Middle frontal gyrus (tissue), 1 donor: ENCODE results near the gene MPDU1.
A peak's percentile ranks its signal among the peaks of the same experiment; 100 is the strongest.
"Not testable (repeated sequence)": the region's sequence is repeated elsewhere in the genome, so short reads cannot be mapped to it uniquely, and the experiment has no call there.

Source experiments
- DNase-seq: peaks from one replicate; pipeline ENCODE4 v3.0.0-alpha.2; 2015; ENCODE audit warnings: low spot score; ENCODE audit errors: extremely low spot score

The MPDU1 gene

DNA sequence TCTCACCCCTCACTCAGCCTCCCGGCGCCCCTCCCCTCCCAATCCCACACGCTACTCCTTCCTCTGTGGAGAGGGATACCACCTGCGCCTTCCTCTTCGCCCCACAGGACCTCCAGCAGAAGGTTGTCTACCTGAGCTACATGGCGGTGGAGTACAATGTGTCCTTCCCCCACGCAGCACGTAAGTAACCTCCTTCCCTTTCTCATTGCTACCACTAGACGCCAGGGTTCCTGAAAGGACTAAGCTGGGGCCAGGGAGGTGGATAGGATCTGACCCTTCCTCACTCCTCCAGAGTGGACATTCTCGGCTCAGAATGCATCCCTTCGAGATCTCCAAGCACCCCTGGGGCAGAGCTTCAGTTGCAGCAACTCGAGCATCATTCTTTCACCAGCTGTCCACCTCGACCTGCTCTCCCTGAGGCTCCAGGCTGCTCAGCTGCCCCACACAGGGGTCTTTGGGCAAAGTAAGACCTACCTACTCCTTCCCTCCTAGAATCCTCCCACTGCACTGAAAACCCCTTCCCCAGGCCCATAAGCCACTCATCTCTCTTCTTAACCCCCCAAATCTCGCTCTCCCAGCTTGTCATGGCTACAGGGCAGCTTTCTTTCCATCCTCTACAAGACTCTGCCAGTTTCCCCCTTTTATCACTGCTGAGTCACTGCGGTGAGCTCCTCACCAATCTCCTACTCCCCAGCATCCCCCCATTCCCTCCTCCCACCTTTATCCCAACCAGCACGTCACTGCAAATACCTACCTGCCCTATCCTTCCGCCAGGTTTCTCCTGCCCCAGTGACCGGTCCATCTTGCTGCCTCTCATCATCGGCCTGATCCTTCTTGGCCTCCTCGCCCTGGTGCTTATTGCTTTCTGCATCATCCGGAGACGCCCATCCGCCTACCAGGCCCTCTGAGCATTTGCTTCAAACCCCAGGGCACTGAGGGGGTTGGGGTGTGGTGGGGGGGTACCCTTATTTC, 2.8 kb upstream of the MPDU1 start:
- no peak for DNase-seq

DNA sequence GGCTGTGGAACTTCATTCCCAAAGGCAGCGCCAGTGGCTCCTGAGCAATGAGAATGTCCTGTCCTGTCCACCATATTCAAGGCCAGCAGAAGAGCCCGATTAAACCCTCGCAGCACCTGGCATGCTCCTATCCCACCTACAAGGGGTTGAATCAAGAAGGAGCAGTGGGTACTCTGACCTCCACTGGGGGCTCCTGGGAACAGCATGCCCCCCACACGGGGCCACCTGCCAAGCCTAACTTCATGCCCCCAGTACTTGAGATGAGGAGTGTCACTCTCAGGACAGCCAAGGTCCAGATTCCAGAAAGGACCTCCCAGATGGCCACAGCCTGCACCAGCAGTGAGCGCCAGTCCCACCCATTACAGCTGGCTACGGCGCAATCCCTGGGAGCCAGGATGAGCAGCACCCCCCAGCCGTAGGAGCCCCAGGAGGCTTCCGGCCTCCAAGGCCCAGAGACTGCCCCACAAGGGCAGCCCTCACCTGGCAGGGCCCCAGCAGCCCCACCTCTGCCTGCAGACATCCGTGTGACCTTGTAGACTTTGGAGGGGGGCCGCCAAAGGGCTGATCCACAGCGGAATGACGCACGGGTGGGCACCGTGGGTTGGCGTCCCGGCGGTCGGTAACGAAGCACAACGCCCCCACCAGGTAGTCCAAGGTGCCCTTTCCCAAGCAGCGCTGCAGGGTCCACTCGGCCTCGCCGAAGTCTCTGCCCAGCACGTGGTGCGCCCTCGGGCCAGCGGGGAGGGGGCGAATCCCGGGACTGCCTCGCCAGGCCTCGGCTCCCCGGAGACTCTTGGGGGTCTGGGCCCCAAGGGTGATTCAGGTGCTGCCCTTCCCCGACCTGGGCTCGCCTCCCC, 1.0 kb upstream of the MPDU1 start:
- no peak for DNase-seq

DNA sequence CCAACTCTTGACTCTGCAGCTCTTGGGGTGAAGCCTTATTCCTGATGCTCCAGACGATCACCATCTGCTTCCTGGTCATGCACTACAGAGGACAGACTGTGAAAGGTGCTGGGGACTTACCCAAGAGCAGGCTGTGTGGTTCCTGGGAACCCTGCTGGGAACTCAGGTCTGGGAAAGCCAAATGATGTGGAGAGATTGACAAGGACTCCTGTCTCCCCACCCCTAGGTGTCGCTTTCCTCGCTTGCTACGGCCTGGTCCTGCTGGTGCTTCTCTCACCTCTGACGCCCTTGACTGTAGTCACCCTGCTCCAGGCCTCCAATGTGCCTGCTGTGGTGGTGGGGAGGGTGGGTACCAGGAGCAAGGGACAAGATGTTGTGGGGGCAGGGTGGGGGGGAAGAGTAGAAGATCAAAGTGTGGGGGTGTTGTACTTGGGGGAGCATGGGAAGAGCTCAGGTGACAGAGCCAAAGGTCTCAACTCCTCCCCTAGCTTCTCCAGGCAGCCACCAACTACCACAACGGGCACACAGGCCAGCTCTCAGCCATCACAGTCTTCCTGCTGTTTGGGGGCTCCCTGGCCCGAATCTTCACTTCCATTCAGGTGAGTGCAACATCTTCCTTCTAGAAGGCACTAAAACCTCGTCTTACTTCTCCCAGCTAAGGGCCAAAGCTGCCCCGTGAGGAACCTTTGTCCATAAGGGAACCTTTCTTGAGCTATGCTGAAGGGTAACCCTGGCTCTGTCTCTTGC, 3.2 kb downstream of the MPDU1 start:
- no peak for DNase-seq

DNA sequence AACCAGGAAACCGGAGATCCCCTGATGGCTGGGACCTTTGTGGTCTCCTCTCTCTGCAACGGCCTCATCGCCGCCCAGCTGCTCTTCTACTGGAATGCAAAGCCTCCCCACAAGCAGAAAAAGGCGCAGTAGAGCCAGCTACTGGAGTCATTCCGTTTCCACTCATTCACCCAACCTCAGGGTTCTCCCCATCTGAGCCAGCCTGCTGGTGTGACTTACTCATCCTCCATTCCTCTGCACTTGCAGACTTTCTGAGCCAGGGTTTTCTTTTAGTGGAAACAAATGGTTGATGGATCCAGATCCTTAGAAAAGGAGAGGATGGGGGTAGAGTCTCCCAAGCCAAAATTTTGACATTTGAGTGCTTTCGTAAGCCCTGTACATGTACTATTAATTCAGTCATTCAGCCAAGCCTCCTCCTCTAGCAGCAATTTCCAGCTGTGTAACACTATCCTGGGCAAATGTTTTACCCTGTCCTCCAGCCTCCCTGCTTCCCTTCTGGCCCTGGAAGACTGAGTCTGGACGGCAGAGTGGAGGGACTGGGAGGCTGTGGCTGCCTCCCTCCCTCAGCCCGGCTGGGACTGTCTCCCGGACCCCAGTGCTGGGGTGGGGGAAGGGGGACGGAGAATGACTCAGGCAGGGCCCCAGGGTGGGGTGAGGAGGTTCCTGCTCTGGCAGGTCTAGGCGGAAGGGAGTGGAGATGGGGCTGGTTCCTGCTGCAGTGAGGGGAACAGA, 3.9 kb downstream of the MPDU1 start:
- no peak for DNase-seq

DNA sequence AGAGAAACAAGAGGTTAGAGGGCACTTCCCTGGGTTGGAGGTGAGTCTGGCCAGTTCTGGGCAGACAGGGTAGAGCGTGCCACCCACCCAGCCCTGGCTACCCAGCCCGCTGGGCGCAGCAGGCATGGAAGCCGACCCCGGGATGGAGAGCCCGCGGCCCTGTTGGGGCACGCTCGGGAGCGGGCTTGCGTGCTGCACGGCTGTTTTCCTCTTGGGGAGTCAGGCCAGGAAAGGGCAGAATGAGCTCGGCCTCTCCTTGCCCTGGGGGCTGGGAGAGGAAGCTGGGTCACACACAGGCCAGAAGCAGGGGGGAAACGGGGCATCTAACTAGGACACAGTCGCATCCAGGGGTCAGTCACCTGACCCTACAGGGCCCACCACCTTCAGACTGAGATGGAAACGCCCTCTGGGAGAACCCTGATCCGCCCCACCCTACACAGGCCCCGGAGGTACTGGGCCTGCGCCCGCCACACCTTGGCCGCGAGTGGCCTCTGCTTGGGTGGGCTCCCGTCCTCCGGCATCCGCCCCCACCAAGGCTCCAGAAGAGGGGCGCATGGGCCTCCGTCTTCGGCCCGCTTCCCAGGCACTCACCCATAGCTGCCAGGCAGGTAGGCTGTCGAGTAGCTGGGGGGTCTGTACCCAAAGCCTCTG, 5.0 kb downstream of the MPDU1 start:
- no peak for DNase-seq

DNA sequence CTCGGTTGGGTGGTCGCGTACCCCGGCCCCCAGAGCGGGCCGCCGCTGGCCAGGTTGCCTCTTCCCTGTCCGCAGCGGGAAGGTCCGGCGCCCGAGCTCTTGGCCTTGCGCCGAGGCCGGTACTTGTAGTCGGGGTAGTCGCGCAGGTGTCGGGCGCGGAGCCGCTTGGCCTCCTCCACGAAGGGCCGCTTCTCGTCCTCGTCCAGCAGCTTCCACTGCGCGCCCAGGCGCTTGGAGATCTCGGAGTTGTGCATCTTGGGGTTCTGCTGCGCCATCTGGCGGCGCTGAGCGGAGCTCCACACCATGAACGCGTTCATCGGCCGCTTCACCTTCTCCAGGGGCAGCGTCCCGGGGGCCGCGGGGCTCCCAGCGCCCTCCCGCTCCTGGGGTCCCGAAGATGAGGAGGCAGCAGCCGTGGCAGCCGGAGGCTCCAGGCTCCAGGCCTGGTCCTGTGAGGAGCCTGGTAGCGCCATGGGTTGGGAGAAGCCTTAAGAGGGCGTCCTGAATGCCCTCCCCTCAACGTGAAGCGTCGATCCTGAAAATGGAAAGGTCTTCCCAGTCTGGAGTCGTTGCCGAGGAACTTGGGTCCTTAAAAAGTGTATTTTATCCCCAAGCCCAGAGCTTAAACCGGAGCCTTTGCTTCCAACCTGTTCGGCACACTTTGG, 5.7 kb downstream of the MPDU1 start:
- DNase-seq = peak; percentile 80

DNA sequence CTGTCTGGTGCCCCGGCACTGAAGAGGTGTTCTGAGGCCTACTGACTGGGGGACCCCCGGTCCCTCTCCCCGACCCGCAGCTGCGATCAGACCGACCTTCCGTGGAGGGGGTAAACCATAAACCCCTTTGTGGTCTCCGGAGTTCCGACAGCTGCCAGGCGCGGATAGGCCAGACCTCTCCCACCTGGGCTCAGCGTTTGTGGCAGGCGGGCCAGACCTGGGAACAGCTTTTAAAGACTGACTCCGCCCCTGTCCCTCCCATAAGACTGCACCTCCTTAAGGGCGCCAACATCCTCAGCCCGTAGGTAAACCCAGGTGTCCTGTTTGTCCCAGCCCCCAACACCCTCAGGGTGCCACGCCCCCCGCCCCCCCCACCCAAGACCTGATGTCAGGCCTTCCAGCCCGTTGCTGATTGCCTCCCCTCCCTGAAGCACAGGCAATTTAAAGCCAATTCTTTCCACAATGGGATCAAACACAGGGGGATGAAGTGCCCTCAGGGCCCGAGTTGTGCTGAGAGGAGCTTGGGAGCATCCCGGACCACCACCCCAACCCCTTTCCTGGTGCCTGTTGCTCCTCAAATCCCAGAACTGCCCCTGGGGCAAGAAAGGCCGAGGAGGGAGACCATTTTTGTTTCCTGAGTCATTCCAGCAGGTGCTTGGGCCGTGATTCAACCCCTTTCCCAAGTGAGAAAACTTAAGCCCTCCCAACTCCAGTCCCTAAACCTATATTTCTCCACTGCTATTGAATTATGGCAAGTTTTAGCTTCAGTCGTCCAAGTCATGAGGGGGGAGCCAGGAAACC, 6.4 kb downstream of the MPDU1 start, which contains the start of gene SOX15:
SOX15 (minus strand) TSS at position 204 of the 801 bp plus-strand sequence. CDS start 418 bp downstream, outside the sequence.
- no peak for DNase-seq

DNA sequence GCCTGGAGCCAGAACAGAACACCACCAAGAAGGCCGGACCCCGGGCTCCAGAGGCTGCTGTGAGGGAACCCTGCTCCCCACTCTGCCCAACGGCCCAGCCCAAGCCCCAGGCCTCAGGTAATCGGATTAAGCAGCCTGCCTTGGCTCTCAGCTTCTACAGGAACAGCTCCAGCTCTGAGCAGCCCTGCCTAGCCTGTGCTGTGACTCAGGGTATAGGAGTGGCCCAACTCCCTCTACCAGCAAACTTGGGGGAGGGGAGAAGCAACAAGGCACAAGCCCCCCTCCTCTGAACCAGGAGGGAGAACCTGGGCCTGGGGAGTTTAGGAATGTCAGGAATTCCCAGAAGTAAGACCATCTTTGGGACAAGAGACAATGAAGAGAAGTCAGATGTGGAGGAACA, 7.1 kb downstream of the MPDU1 start:
- DNase-seq = no peak

DNA sequence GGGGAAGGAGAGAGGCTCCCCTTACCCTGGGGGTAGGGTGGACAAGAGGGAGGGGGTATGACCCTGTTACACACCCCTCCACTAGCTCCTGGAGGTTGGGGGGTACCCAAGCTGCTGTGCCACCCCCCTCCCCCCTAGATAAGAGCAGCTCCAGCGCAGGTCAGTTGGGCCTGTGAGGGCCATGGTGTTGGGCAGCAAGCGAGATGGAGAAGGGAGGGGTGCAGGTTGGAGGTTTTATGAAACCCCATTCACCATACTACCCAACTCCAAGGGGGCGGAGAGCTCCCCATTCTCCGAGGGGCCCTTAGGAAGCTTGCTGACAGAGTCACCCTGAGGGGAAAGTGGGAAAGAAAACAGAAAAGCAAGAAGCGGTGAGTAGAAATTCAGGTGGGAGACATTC, 7.9 kb downstream of the MPDU1 start:
- DNase-seq = no peak

DNA sequence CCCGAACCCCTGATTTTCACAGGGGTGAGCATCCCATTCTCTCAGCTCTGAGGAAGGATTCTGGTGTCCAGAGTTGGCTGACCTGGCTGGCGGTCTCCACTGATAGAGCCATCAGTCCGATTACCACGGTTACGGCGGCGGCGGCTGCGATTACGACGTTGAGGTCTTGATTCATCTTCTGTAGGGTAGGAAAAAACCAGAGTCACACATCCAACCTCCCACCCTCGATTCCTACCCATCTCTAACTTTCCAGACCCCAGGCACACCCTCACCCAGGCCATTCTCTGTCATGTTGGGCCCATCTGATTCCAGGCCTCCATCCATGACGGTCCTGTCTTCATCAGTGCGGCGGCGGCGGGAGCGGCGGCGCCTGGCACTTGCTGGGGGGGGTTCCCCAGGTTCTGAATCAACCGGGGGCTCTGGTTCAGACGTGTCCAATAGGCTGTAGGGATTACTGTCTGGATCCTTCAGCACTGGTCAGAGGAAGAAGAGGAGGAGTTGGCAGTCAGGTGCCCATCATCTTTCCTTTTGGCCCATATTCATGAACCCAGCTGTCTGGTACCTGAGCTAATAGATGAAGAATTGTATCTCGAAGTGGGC, 8.9 kb downstream of the MPDU1 start:
- DNase-seq = no peak

DNA sequence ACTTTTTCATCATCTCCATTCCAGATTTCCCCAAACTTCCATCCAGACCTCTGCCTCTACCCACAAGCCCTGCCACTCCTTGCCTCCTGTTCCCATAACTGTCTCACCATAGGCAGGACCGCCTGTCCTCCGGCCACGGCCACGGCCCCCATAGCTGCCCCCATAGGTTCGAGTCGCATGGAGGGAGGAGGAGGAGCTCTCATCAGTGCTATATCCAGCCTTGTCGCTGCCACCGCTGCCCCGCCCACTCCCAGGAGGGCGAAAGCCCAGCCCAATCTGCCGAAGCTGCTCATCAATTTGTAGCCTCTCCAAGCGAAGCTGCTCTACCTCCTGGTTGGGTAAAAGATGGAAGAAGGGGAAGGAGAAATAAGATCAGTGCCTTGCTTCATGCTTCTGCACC, 9.6 kb downstream of the MPDU1 start:
- DNase-seq = no peak

DNA sequence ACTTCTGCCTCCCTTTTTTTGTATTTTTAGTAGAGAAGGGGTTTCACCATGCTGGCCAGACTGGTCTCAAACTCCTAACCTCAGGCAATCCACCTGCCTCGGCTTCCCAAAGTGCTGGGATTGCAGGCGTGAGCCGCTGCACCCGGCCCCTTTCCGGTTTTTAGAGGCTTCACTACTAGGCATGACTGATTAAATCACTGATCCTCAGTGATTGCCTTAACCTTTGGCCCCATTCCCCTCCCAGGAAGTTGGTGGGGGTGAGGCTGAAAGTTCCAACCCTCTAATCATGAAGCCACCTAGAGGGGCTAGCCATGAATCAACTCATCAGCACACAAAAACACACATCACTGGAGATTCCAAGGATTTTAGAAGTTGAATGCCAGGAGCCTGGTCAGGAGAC, 13.9 kb downstream of the MPDU1 start:
- not testable (repeated sequence) for DNase-seq

DNA sequence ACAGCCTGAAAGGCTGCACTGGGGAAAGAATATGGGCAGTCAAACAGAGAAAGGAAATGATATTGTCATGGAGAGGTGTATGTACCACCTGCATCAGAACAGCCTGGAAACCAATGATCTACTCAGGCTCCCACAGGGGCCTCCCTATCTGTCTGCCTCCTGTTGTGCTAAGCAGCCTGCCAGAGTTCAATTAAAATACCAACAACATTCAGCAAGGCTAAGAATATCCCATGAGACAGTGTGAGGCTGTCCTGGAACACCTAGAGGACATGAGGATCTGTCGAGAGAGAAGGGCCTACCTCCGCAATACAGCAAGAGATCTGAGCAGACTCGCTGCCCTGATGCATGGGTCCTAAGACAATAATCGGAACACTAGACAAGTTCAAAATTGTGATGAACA, 22.6 kb downstream of the MPDU1 start:
- no peak for DNase-seq

DNA sequence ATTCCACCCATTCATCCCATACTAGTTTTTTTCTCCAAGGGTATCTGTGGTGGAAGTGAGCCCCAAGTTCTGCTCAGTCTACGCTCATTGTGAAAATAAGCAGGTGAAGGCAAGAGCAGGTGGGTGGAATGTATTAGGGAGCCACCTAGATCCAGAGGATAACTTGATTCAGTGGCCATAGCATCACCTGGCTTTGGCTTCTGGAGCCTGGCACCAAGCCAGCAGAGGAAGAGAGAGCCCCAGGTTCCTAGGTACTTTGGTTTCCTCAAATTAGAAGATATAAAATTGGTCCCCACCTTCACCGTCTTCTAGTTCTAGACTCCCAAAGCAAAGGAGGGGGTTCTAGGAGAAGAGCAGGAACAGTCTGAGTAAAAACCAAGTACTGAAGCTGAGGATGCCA, 27.0 kb downstream of the MPDU1 start:
- no peak for DNase-seq

DNA sequence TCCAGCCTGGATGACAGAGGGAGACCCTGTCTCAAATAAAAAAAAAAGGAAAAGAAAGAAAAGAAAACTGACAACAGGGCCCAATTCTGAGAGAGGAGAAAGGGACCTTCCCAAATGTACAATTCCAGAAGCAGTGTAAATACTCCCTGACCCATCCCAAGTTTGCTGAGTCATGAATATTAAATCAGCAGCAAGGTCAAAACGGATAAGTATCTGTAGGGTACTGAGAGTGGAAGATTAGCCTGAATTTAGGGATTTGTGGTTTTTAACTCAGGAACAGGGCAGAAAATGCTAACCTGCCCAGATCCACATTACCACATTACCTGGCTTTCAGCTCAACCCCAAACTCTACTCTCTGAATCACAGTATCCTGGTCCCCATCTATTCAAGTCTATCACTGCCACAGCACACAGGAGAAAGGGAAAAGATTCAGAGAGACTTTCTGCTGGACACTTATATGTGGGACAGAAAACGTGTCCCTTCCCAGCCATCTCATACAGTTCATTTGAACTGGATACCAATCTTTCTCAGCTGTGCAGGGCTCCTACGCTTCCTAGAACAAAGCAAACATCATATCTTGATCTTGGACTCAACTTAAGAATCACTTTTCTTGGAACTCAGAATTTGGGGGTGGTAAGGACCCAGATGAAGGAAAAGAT, 28.1 kb downstream of the MPDU1 start:
- no peak for DNase-seq

DNA sequence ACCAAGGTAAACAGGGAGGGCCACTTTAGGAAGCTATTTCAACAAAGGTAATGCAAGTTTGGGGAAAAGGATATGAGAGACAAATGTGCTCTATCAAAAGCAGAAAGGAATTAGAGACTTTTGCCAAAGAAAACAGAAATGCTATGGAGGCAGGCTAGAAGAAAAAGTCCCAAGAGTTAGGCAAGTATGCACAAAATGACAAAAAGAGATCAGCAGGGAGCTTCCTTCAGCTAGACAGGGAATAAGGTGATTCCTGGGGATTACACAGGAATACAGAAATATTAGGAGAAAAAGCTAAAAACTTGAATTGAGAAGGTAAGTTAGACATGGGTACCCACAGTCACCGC, 28.6 kb downstream of the MPDU1 start:
- no peak for DNase-seq

DNA sequence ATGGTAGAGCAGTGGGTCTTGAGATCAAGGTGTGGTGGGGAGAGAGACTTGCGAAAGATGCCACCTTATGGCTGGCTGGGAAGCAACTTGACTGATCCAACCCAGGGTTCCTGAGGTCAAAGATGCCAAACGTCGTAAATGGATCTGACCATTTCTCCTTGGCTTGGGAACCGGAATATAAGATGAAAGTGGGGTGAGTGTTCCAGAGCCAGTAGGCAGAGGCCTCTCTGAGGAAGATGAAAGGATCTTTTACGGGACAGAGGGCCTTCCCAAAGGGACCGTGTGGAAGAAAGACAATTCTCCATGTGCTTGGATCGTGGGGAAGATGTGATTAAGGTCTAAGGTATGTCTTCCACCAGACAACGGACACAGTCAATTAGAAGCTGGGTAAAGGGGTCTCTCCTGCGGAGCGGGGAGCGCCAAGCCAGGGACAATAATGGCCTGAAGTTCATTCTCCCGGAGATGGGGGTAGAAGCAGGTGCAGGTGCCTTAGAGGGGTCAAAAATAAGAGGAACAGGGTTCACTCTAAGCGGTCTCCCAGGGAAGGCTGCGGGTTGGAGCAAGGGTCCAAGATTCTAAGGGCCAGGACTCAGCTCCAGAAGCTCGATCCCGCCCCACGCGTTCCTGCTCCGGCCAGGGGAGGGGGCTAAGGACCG, 30.2 kb downstream of the MPDU1 start:
- no peak for DNase-seq
